ENCODE results near the gene TELO2. TPM values are rescaled to one million over a fixed set of nuclear protein-coding genes. Genes with fewer than 3 reads are reported as not detected.
A peak's percentile ranks its signal among the peaks of the same experiment; 100 is the strongest.

TELO2 gene
- 17.7 TPM for total RNA-seq
- long read RNA-seq, transcript TELO2-201 (21 exons, 3,314 nt) = major isoform, 57 of 110 reads
- long read RNA-seq, partial matches to known transcripts = 21 of 110 reads
- long read RNA-seq, other reads (novel, unspliced or antisense) = 30 of 110 reads

DNA sequence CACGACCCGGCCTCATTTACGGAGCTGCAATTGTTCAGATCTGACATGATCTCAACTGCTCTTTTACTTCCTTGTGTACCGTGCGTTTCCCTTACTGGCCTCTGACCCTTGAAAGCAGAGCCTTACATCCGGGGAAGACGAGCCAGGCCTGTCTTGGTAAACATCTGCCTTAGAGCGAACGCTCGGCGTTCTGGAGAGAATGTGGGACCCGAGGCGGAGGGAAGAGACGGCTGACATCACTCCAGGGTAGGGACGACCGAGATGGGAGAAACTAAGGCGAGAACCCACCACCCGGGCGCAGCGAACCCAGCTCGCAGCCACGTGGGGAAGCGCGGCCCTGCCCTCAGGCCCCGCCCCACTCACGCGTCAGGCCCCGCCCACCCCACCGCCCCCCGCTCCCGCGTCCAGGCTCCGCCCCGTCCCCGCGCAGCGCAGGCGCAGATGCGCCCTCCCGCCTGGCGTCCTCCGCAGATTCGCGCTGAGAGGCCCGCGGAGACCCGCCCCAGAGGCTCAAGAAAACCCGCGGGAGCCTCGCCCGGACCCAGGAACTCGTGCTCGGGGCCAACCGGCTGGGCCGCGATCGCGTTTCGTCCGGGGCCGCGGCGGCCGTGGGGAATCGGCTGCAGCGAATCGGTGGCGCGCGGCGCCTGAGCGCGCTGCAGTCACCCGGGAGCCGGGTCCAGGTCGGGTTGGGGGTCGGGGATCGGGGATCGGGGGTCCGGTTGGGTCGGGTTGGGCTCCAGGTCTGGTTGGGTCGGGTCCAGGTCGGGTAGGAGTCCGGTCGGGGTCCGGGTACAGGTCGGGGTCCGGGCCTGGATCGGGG, at the start of gene TELO2:
TELO2 (plus strand) TSS at position 438 of the 823 bp plus-strand sequence. CDS start 922 bp downstream, outside the sequence.
- intact Hi-C loops (cut with micrococcal nuclease) = loop anchor here (10.0 kb wide), 1 partner anchor 72 kb away; no protein-coding TSS in a partner anchor
- H3K9me3 ChIP-seq (replicated peaks) = no peaks in the 10 kb centered on the region
- peak within 1 kb of the TSS; percentile 85 for H3K4me3 ChIP-seq
- H3K36me3 ChIP-seq = peaks cover 33% of the 10 kb centered on the region
- peak within 1 kb of the TSS; percentile 89 for H3K27ac ChIP-seq (replicated peaks)
- no peaks in the 10 kb centered on the region for H3K27me3 ChIP-seq (ENCODE audit: low read depth)
- peaks cover 36% of the 10 kb centered on the region for H3K4me1 ChIP-seq
- TF ChIP-seq, protein P1, sequence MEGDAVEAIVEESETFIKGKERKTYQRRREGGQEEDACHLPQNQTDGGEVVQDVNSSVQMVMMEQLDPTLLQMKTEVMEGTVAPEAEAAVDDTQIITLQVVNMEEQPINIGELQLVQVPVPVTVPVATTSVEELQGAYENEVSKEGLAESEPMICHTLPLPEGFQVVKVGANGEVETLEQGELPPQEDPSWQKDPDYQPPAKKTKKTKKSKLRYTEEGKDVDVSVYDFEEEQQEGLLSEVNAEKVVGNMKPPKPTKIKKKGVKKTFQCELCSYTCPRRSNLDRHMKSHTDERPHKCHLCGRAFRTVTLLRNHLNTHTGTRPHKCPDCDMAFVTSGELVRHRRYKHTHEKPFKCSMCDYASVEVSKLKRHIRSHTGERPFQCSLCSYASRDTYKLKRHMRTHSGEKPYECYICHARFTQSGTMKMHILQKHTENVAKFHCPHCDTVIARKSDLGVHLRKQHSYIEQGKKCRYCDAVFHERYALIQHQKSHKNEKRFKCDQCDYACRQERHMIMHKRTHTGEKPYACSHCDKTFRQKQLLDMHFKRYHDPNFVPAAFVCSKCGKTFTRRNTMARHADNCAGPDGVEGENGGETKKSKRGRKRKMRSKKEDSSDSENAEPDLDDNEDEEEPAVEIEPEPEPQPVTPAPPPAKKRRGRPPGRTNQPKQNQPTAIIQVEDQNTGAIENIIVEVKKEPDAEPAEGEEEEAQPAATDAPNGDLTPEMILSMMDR (IDR thresholded peaks at IDR 0.05; ENCODE audit: borderline replicate concordance) = no peak
- peak; percentile 83 for DNase-seq

DNA sequence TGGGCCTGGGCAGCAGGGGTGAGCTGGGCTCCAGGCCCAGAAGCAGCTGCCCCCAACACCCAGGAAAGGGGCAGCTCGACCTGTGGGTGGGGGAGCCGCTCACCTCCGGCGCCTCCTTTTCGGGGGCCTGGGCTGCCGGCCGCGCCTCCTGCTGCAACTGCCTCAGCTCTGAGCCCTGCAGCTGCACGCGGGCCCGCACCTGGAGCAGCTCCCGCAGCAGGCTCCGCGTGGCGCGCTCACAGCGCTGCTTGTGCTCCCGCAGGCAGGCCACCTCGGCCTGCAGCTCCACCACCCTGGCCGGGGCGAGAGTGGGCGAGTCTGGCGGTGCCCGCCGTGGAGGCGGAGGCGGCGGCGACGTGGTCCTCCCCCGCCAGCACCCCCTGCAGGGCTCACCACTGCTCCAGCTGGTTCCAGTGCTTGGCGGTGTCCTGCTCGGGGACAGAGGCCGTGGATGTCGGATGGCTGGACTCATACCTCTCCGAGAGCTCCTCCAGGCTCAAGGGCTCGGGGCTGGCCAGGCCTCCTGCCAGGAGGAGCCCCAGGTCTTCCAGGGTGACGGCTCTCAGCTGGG, 49.7 kb upstream of the TELO2 start:
- Histone ChIP-seq H3K27me3 (ENCODE audit: low read depth) (no peaks in the 10 kb centered on the region), H3K36me3 (peaks cover 33% of the 10 kb centered on the region), H3K4me3 (no peak overlapping the region), H3K9me3 (replicated peaks) (no peaks in the 10 kb centered on the region), H3K27ac (replicated peaks) (no peak overlapping the region), H3K4me1 (no peaks in the 10 kb centered on the region)
- no peak for DNase-seq
- intact Hi-C loops (cut with micrococcal nuclease) = no loop called here
- TF ChIP-seq, protein P1 (IDR thresholded peaks at IDR 0.05; ENCODE audit: borderline replicate concordance) = no peak

DNA sequence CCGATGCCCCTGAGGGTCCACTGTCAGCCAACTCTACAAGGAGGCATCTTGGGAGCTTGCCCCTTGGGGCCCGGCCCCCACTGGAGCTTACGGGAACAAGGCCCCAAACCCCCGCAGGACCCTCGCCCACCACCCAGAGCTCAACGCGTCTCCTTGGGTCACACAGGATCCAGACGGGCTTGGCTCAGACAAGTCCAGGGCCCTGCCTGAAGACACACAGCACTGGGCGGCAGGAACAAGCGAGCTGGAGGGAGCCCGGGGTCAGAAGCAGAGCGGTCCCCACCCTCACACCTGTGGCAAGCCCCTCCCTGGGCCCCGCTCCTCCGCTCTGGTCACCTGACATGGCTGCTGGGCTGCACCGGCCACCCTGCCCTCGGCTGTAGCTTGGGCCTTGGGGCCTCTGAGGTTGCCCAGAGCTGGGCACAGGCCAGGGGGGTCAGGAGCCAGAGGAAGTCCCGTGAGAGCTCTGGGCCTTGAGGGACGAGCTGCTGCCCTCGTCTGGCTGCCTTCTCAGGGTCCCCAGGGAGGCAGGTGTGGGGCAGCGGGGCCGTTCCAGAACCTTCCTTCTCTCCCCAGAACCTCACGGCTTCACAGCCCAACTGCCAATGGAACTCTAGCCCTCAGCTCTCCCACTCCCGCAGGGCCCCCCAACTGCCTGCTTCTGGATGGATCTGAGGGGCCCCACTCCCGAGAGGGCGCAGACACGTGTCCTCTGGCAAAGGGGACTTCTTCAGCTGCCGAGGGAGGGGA, 49.0 kb upstream of the TELO2 start, which contains the start of gene CCDC154:
CCDC154 (minus strand) TSS at position 577 of the 750 bp plus-strand sequence; CDS start at position 343, 234 bp downstream.
- intact Hi-C loops (cut with micrococcal nuclease) = no loop called here
- Histone ChIP-seq H3K9me3 (replicated peaks) (no peaks in the 10 kb centered on the region), H3K4me1 (no peaks in the 10 kb centered on the region), H3K27me3 (ENCODE audit: low read depth) (no peaks in the 10 kb centered on the region), H3K4me3 (no peak within 1 kb of the TSS), H3K27ac (replicated peaks) (no peak within 1 kb of the TSS), H3K36me3 (peaks cover 40% of the 10 kb centered on the region)
- TF ChIP-seq, protein P1 (IDR thresholded peaks at IDR 0.05; ENCODE audit: borderline replicate concordance) = no peak
- no peak for DNase-seq

DNA sequence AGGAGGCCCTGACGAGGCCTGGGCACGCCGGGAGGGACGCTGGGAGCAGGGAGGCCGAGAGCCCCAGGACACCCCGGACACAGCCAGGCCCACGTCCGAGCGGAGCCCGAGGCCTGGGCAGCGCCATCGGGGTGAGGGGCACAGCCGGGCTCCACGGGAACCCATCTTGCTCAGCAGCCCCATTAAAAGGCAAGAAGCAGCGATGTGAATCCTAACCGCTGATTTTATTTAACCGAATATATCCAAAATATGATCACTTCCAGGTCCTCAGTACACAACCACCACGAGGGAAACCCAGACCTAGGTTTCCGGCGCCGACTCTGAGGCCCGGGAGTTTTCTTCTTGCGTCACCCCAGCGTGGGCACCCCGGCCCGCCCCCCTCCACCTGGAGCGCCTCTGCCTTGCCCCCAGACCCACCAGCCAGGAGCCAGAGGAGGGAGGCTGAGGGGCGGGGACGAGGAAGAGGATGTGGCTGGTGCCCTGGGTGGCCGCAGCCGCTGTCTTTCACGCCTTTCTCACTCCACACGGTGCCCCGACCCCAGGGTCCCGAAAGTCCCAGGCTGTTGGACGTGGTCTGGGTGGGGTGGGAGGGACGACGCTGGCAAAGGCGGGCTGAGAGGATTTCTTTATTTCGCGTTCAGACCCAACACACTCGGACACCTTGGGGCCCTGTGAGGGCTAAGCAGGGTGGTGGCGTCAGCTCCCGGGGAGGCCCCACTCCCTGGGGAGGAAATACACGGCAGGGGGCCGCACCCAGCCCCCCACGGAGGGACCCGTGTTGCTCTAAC, 48.2 kb upstream of the TELO2 start:
- Histone ChIP-seq H3K4me3 (no peak overlapping the region), H3K27me3 (ENCODE audit: low read depth) (no peaks in the 10 kb centered on the region), H3K4me1 (no peaks in the 10 kb centered on the region), H3K9me3 (replicated peaks) (no peaks in the 10 kb centered on the region), H3K36me3 (peaks cover 48% of the 10 kb centered on the region), H3K27ac (replicated peaks) (no peak overlapping the region)
- TF ChIP-seq, protein P1 (IDR thresholded peaks at IDR 0.05; ENCODE audit: borderline replicate concordance) = no peak
- DNase-seq = no peak
- intact Hi-C loops (cut with micrococcal nuclease) = no loop called here

Measured in left ventricle myocardium inferior (tissue), 1 donor.